BE2C (cell line): ENCODE measurements around the gene CRELD1.

Source experiments
- DNase-seq: peaks from one replicate; pipeline ENCODE4 v3.0.0-alpha.2; 2020
- H3K27me3 ChIP-seq: fragments of 250-450 bp; sonication (Bioruptor Pico); 2 replicates; pipeline ENCODE4 v1.5.1; 2020; ENCODE audit warnings: mild to moderate bottlenecking
- H3K36me3 ChIP-seq: fragments of 250-450 bp; sonication (Bioruptor Pico); 2 replicates; pipeline ENCODE4 v1.5.1; 2020; ENCODE audit warnings: mild to moderate bottlenecking
- H3K4me1 ChIP-seq: fragments of 250-450 bp; sonication (Bioruptor Pico); 2 replicates; pipeline ENCODE4 v1.5.1; 2020
- H3K4me3 ChIP-seq: 2 replicates; pipeline ENCODE4 v1.5.1; 2011; ENCODE audit warnings: low read depth, low read length
- H3K9me3 ChIP-seq: fragments of 250-450 bp; sonication (Bioruptor Pico); 2 replicates; pipeline ENCODE4 v1.5.1; 2020
- TF ChIP-seq, protein P1 (sequence below): IDR thresholded peaks from 2 replicates; pipeline ENCODE4 v1.5.1; 2012; ENCODE audit warnings: mild to moderate bottlenecking, low read depth, low read length

Gene CRELD1

GRCh38 chr3:9994086-9994844 lies 60.6 kb downstream of the CRELD1 start:
- Histone ChIP-seq H3K4me3 (no peak overlapping the region), H3K27me3 (no peaks in the 10 kb centered on the region), H3K4me1 (no peaks in the 10 kb centered on the region), H3K36me3 (no peaks in the 10 kb centered on the region), H3K9me3 (no peaks in the 10 kb centered on the region)
- TF ChIP-seq, protein P1, sequence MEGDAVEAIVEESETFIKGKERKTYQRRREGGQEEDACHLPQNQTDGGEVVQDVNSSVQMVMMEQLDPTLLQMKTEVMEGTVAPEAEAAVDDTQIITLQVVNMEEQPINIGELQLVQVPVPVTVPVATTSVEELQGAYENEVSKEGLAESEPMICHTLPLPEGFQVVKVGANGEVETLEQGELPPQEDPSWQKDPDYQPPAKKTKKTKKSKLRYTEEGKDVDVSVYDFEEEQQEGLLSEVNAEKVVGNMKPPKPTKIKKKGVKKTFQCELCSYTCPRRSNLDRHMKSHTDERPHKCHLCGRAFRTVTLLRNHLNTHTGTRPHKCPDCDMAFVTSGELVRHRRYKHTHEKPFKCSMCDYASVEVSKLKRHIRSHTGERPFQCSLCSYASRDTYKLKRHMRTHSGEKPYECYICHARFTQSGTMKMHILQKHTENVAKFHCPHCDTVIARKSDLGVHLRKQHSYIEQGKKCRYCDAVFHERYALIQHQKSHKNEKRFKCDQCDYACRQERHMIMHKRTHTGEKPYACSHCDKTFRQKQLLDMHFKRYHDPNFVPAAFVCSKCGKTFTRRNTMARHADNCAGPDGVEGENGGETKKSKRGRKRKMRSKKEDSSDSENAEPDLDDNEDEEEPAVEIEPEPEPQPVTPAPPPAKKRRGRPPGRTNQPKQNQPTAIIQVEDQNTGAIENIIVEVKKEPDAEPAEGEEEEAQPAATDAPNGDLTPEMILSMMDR = no peak
- DNase-seq = no peak
